Activated naive CD4-positive, alpha-beta T cell treated with anti-CD3 and anti-CD28 coated beads, Interleukin-2, amount 10 ng/mL, durations not matched to agents 7 days and 5 days (primary cell): ENCODE results near the gene CYP2A7.
"Not testable (repeated sequence)": the region's sequence is repeated elsewhere in the genome, so short reads cannot be mapped to it uniquely, and the experiment has no call there.

ENCODE experiments used
- CTCF ChIA-PET: fragments of 350-600 bp; sonication (Branson Sonifier 250); formaldehyde crosslinking; loops from one replicate; lab custom pipeline; 2021; ENCODE audit warnings: antibody characterized with exemption; lab: Charles Lee
- DNase-seq: peaks from one replicate; pipeline ENCODE4 v3.0.0-alpha.2; 2020
- H3K27ac Mint-ChIP-seq: one replicate; pipeline ENCODE4 v1.8.0; 2021; ENCODE audit warnings: mild to moderate bottlenecking, moderate library complexity, mixed read lengths
- H3K27me3 Mint-ChIP-seq: one replicate; pipeline ENCODE4 v1.8.0; 2021; ENCODE audit warnings: mild to moderate bottlenecking, mixed read lengths
- H3K36me3 Mint-ChIP-seq: one replicate; pipeline ENCODE4 v1.8.0; 2021; ENCODE audit warnings: mixed read lengths
- H3K4me1 Mint-ChIP-seq: one replicate; pipeline ENCODE4 v1.8.0; 2021; ENCODE audit warnings: mixed read lengths
- H3K4me3 Mint-ChIP-seq: one replicate; pipeline ENCODE4 v1.8.0; 2021; ENCODE audit warnings: mild to moderate bottlenecking, moderate library complexity, mixed read lengths
- H3K9me3 Mint-ChIP-seq: one replicate; pipeline ENCODE4 v1.8.0; 2021; ENCODE audit warnings: mixed read lengths

The CYP2A7 gene

DNA sequence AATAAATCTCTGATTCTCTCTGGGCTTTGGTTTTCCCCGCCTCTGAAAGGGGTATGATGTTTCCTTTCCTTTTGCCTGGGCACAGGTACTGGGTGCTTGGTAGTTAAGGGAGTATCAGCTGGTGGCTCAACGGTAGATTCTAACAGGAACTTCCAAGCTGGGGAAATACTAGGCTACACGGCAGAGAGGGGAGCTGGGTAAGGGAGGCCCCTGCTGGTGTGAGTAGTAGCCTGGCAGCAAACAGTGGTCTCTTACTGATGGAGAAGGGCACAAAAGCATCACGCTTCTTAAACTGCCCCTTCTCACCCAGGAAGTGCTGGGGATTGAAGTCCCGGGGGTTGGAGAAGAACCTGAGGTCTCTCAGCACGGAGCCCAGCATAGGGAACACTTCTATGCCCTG is 26.9 kb upstream of the CYP2A7 start:
- Mint-ChIP-seq H3K9me3 (peaks cover 9% of the 10 kb centered on the region), H3K4me3 (peak overlapping the region; percentile 67), H3K27me3 (peaks cover 43% of the 10 kb centered on the region), H3K4me1 (peaks cover 24% of the 10 kb centered on the region), H3K36me3 (peaks cover 2% of the 10 kb centered on the region), H3K27ac (no peak overlapping the region)
- DNase-seq: peak; percentile 62
- CTCF ChIA-PET: interaction anchor here (0.9 to 1.0 kb wide), 3 partner anchors 15 to 155 kb away, joined by 3 read pairs; partner anchors contain the start of gene CYP2A6

DNA sequence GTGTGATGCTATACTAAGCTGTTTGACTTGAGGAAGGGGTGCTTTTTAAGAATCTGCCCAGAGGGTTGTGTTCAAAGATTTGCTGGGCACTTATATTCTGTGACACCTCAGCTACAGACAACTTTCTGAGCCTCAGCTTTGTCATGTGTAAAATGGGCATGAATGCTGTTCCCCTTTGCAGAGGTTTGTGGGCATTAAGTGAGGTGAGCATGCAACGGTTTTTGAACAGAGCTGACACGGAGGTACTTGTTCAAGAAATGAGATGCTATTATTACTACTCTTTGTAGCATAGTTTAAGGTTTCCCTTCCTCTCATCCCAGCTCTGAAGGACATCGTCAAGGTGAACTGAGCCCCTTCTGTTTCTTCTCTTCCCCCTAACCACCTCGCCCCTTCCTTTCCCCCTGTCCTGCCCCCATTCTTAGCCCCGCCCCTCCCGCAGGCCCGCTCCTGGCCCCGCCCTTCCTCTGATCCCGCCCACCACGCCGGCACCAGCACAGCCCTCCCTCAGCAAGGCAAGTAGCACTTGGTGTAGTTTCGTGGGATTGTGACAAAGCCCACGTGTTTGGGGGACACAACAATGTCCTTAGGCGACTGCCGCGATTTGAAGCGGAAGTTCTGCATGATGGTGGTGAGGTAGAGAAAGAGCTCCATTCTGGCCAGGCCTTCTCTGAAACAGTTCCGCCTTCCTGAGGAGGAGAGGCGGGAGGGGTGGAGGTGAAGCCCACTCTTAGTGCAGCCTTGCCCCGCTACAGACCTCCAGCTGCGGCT is 26.1 kb upstream of the CYP2A7 start:
- Mint-ChIP-seq H3K27me3 (peaks cover 38% of the 10 kb centered on the region), H3K4me3 (peak overlapping the region; percentile 67)
- DNase-seq: peak; percentile 75

DNA sequence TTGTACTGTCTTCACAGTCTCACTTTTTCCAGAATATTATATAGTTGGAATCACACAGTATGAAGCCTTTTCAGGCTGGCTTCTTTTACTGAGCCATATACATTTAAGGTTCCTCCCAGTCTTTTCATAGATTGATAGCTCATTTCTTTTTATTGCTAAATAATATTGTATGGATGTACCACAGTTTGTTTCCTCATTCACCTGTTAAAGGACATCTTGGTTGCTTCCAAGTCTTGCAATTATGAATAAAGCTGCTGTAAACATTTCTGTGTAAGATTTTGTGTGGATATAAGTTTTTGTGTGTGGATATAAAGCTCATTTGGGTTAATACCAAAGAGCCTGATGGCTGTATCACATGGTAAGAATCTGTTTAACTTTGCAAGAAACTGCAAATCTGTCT is 24.5 kb upstream of the CYP2A7 start:
- Mint-ChIP-seq H3K36me3 (no peaks in the 10 kb centered on the region), H3K4me3 (no peak overlapping the region), H3K4me1 (peaks cover 24% of the 10 kb centered on the region), H3K27ac (no peak overlapping the region), H3K27me3 (peaks cover 30% of the 10 kb centered on the region), H3K9me3 (peaks cover 3% of the 10 kb centered on the region)
- CTCF ChIA-PET: no interaction called here
- no peak for DNase-seq

More for the DNA sequence above, 26.1 kb upstream of the CYP2A7 start:
- H3K4me1 Mint-ChIP-seq: peaks cover 24% of the 10 kb centered on the region
- H3K27ac Mint-ChIP-seq: peak overlapping the region; percentile 72
- no peaks in the 10 kb centered on the region for H3K36me3 Mint-ChIP-seq
- CTCF ChIA-PET: interaction anchor here (0.9 to 1.3 kb wide), 5 partner anchors 14 to 245 kb away, joined by 3 read pairs; partner anchors contain the start of gene CYP2A6
- H3K9me3 Mint-ChIP-seq: peaks cover 3% of the 10 kb centered on the region

DNA sequence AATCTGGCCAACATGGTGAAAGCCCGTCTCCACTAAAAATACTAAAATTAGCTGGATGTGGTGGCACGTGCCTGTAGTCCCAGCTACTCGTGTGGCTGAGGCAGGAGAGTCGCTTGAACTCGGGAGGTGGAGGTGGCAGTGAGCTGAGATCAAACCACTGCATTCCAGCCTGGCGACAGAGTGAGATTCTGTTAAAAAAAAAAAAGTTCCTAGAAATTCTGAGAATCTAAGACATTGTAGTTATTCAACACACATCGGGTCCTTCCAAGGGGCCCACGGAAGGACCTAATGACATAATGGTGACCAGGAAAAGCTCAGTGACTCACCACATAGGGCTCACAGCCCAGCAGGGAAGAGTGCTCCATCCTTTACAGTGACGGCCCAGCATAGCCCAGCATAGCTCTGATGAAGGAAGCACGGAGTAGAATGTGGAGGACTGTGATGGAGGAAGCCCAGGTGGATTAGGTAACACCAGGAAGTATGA is 22.7 kb upstream of the CYP2A7 start:
- H3K4me3 Mint-ChIP-seq, CTCF ChIA-PET, H3K36me3 Mint-ChIP-seq, H3K27ac Mint-ChIP-seq, H3K9me3 Mint-ChIP-seq, DNase-seq: not testable (repeated sequence)
- H3K27me3 Mint-ChIP-seq: peaks cover 27% of the 10 kb centered on the region
- H3K4me1 Mint-ChIP-seq: peaks cover 38% of the 10 kb centered on the region

DNA sequence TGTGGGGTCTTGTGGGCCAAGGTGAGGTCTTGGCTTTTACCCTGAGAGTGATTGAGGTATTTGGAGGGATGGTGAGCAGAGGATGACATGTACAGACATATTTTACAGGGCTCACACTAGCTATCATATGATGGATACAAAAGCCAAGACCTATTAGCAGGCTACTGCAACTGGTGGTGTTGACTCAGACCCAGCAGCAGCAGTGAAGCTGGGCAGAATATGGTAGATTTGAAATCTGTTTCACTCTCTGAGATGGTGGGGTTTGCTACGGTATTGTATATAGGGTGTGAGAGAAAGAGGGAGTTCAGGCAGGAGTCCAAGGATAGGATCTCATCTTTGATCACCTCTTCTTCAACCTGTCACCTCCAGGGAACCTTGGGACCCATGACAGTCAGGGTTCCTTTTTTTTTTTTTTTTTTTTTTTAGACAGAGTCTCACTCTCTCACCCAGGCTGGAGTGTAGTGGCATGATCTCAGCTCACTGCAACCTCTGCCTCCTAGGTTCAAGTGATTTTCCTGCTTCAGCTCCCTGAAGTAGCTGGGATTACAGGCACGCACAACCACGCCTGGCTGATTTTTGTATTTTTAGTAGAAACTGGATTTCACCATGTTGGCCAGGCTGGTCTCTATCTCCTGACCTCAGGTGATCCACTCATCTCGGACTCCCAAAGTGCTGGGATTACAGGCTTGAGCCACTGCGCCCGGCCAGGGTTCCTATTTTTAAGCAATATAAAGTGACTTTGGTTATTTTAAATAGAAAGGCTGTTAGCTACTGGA is 20.1 kb upstream of the CYP2A7 start:
- DNase-seq, H3K27me3 Mint-ChIP-seq, H3K36me3 Mint-ChIP-seq, H3K4me3 Mint-ChIP-seq, H3K27ac Mint-ChIP-seq, H3K9me3 Mint-ChIP-seq: not testable (repeated sequence)
- peaks cover 18% of the 10 kb centered on the region for H3K4me1 Mint-ChIP-seq
- CTCF ChIA-PET: interaction anchor here (0.6 kb wide), 1 partner anchor 13 kb away, joined by 3 read pairs; no protein-coding TSS in a partner anchor

DNA sequence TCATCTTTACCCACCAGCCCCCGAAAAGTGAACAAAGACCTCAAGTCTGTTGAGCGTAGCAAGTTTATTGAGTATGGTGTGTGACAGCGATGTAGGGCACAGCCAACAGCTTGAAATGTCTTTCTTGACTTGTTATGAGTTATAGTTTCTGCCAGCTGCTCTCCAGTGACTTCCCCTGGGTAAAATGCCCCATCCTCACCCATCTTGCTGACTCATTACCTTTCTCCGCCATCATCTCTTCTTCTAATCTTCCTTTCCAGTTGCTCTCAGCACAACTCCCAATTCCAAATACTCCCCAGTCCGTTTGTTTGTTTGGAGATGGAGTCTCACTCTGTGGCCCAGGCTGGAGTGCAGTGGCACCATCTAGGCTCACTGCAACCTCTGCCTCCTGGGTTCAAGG is 18.5 kb upstream of the CYP2A7 start:
- CTCF ChIA-PET, H3K4me3 Mint-ChIP-seq: not testable (repeated sequence)
- H3K27ac Mint-ChIP-seq: peak overlapping the region; percentile 28

DNA sequence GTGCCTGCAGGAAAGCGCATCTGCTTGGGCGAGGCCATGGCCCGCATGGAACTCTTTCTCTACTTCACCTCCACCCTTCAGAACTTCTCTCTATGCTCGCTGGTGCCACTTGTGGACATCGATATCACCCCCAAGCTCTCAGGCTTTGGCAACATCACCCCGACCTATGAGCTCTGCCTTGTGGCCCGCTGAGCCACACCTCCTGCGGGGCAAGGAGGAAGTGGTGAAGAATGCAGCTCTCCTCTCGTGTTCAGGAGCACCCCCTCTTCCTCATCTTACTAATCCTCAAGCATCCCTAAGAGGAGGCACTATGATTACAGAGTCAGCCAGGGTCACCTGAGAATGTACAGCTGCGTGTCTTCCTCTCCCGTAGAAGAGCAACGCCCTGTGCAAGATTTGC is 17.9 kb upstream of the CYP2A7 start:
- H3K4me3 Mint-ChIP-seq, H3K27me3 Mint-ChIP-seq, CTCF ChIA-PET, H3K9me3 Mint-ChIP-seq, H3K36me3 Mint-ChIP-seq: not testable (repeated sequence)
- Mint-ChIP-seq H3K27ac (peak overlapping the region; percentile 28), H3K4me1 (peaks cover 18% of the 10 kb centered on the region)
- DNase-seq: peak; percentile 41

More for the DNA sequence above, 18.5 kb upstream of the CYP2A7 start:
- peaks cover 18% of the 10 kb centered on the region for H3K4me1 Mint-ChIP-seq
- H3K9me3 Mint-ChIP-seq, DNase-seq, H3K27me3 Mint-ChIP-seq, H3K36me3 Mint-ChIP-seq: not testable (repeated sequence)

DNA sequence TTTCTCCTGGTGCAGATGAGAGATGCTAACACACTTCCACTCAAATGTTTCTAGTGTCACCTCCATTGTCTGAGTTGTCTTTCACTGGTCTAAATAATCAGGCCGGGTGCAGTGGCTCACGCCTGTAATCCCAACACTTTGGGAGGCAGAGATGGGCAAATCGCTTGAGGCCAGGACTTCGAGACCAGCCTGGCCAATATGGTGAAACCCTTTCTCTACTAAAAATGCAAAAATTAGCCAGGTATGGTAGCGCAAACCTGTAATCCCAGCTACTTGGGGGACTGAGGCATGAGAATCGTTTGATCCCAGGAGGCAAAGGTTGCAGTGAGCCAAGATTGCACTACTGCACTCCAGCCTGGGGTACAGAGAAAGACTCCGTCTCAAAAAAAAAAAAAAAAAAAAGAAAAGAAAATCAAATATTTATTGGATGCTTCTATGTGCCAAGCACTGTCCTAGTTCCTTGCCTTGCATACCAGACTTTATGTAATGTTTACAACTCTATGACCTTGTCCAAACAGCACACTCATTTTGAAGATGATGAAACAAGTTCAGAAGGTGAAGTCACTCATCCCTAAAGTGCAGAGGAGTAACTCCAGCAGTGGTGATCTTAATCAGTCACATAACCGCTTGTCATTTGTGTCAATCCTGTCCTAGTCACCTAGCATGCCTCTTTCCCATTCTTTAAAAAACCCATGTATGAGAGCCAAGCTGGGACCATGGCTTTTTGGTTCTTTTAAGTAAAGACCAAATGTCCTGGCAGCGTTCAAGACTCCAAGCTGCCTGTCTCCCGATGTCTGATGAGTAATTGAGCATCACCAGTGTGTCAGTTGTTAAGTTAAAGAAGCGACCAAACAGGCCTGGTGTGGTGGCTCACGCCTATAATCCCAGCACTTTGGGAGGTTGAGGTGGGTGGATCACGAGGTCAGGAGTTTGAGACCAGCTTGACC is 15.1 kb upstream of the CYP2A7 start:
- CTCF ChIA-PET: not testable (repeated sequence)
- peaks cover 19% of the 10 kb centered on the region for H3K27me3 Mint-ChIP-seq

DNA sequence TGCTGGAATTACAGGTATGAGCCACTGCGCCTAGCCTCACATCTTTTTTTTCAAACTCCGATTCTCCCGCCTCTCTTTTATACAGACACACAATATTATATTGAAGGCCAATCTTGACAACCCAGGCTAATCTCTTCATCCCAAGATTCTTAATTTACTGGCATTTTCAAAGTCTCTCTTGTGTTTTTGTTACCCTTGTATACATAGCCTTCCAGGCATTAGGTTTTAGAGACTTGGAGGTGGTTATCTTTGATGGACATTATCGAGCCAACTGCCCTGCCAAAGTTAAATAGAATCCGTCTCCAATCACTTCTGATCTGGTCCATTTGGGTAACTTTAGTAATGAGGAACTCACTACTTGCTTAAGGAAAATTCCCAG is 14.4 kb upstream of the CYP2A7 start:
- Mint-ChIP-seq H3K4me3 (no peak overlapping the region), H3K9me3 (peaks cover 2% of the 10 kb centered on the region), H3K27me3 (peaks cover 24% of the 10 kb centered on the region), H3K4me1 (peaks cover 18% of the 10 kb centered on the region), H3K27ac (no peak overlapping the region), H3K36me3 (no peaks in the 10 kb centered on the region)
- DNase-seq: no peak
- CTCF ChIA-PET: no interaction called here

More for the DNA sequence above, 15.1 kb upstream of the CYP2A7 start:
- H3K9me3 Mint-ChIP-seq, DNase-seq, H3K4me3 Mint-ChIP-seq, H3K36me3 Mint-ChIP-seq, H3K27ac Mint-ChIP-seq: not testable (repeated sequence)
- peaks cover 18% of the 10 kb centered on the region for H3K4me1 Mint-ChIP-seq

DNA sequence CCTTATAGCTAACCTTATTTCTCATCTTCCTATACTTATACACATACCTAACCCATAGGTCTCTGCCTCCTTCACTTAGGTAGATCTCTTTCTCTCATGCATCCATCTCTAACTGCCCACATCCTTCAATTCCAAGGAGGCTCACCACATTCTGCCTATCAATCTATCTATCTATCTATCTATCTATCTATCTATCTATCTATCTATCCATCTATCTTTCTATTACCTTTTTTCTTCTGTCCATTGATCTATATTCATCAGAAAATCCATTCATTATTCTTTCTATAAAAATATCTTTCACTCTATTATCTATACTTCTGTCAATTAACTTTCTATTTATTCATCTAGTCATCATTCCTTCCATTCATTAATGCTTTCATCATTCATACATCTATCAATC is 11.1 kb upstream of the CYP2A7 start:
- CTCF ChIA-PET: no interaction called here
- H3K27ac Mint-ChIP-seq: no peak overlapping the region

DNA sequence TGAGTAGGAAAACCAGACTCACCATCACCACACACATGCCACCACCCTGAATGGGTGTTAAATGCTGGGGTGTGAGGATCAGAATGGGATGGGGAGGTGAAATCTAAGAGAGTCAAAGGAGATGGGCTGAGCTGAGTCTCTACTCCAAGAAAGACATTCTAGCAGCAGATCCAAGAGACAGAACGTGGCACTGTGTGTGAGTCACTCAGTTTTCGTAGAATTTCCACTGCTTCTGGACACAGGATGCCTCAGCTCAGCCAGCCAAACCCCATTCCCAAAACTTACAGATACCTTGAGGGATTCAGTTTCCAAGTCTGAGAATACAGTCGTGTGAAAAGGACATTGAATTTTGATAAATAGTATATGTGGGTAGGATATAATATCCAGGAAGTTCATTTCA is 7.3 kb upstream of the CYP2A7 start:
- H3K27me3 Mint-ChIP-seq: peaks cover 47% of the 10 kb centered on the region
- H3K9me3 Mint-ChIP-seq: no peaks in the 10 kb centered on the region
- no peaks in the 10 kb centered on the region for H3K36me3 Mint-ChIP-seq
- no peak overlapping the region for H3K4me3 Mint-ChIP-seq
- no peak for DNase-seq
- H3K27ac Mint-ChIP-seq: no peak overlapping the region
- CTCF ChIA-PET: interaction anchor here (0.7 kb wide), 1 partner anchor 12 kb away, joined by 3 read pairs; no protein-coding TSS in a partner anchor
- no peaks in the 10 kb centered on the region for H3K4me1 Mint-ChIP-seq

More for the DNA sequence above, 11.1 kb upstream of the CYP2A7 start:
- Mint-ChIP-seq H3K4me3 (no peak overlapping the region), H3K27me3 (peaks cover 38% of the 10 kb centered on the region), H3K9me3 (no peaks in the 10 kb centered on the region), H3K4me1 (peaks cover 2% of the 10 kb centered on the region), H3K36me3 (no peaks in the 10 kb centered on the region)
- DNase-seq: no peak

DNA sequence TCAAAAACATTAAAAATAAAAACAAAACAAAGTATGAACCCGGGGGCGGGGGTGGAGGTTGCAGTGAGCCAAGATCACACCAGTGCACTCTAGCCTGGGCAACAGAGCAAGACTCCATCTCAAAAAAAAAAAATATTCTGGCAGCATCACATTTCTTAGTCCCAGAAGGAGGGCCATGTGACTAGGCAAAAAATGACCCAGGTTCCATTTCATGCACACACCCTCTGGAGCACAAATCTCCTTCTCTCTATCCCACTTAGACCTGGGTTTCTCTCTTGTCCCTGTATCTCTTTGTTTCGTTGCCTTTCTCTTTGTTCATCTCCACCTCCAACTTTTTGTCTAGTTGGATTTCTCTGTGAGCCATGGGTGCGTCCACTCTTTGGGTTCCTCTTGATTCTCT is 6.2 kb upstream of the CYP2A7 start:
- no peaks in the 10 kb centered on the region for H3K36me3 Mint-ChIP-seq
- H3K9me3 Mint-ChIP-seq: no peaks in the 10 kb centered on the region
- CTCF ChIA-PET: no interaction called here
- H3K27ac Mint-ChIP-seq: no peak overlapping the region
- no peak overlapping the region for H3K4me3 Mint-ChIP-seq
- no peak for DNase-seq
- H3K27me3 Mint-ChIP-seq: peaks cover 52% of the 10 kb centered on the region
- no peaks in the 10 kb centered on the region for H3K4me1 Mint-ChIP-seq

DNA sequence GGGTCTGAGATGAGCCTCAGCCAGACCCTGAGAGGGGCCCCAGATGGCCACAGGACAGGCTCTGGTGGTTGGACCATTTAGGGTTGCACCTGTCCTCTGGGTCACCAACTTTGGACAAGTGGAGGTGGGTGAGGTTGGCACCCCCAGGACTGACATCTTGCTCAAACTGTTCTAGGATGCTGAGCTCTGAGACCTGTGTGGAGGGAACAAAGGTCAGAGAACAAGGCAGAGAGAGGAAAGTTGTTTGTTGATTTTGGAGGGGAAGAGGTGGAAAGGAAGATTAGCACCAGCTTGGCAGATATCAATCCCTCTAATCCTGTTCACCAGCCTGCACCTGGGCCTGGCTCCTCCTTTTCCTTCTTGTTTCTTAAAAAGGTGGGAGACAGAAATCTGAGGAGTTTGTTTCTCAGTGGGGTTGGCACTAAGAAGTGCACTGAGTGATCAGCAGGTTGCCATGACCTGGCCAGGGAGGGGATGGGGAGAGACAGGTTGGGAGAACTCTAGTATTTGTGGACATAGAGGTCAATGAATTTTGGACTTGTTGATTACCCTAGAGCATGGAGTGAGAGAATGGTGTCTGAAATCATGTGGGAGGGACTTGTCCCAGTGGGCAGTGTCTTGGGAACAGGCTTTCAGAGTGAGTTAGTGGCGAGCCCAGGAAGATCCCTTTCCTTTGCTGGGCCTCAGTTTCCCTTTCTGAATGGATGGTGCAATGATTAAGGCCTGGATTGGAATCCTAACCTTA is 2.3 kb upstream of the CYP2A7 start:
- DNase-seq, H3K4me1 Mint-ChIP-seq, H3K36me3 Mint-ChIP-seq, CTCF ChIA-PET, H3K4me3 Mint-ChIP-seq, H3K9me3 Mint-ChIP-seq, H3K27ac Mint-ChIP-seq: not testable (repeated sequence)
- H3K27me3 Mint-ChIP-seq: peaks cover 70% of the 10 kb centered on the region
